DMS79 (cell line): Measurements from ENCODE around the gene OR6B2.

Experiments used
- DNase-seq: peaks from one replicate; lab custom pipeline; 2025; lab: John Stamatoyannopoulos, UW

The OR6B2 gene

GRCh38 chr2:240041363-240041762, 11.1 kb upstream of the OR6B2 start:
- DNase-seq = no peak

GRCh38 chr2:240037358-240037757, 7.1 kb upstream of the OR6B2 start:
- DNase-seq = no peak

DNA sequence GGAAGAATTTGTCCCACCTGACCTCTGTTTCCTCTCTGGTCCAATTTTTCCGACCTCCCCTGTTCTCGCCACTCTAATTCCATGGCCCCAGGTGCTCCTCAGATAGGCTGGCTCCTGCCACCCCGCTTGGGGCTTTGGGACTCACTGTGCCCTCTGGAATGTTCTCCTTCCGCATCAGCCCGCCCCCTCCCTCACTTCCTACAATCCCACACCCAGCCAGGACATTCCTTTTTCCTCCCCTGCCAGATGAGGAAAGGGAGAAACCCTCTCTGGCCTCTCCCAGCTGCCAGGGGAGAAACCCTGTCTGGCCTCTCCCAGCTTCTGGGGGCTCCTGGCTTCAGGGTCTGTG, 3.1 kb upstream of the OR6B2 start:
- DNase-seq = no peak

DNA sequence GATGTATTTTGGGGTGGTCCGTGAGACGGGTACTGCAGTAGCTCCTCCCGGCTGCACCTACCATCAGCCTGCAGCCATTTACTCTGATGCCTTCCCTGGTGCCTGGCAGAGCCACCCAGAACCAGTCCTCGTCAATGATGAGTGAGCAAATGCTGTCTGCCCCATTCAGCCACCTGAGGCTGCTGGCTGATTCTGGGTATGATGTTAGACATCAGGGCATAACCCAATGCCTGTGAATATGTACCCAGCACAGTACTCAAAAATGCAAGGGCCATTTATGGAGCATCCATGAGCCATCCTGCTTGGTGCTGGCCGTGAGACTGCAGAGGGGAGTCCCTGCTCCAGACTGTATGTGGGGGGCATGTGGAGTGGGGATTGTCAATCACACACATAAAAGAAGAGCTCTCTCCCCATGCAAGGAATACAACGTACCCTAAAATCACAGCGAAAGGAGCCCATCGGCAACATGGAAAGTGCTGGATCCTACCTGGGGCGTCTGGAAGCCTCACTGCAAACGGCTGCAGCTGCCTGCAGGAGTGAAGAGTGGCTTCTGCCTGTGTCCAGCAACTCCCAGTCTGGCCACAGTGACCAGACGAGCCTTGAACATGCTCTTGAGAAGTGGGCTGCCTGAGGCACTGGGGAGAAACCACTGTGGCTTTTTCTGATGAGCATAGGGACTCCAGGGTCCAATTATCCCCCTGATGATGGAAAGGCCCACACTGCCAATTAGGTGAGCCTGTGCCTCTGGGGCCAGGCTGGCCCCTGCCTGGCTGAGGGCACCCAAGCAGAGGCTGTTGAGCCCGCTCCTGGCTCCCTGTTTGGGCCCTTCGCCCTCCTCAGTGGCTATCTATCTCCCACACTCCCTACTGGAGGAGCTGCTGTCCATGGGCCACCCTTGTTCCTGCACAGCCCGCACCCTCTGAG, 2.4 kb upstream of the OR6B2 start:
- no peak for DNase-seq

DNA sequence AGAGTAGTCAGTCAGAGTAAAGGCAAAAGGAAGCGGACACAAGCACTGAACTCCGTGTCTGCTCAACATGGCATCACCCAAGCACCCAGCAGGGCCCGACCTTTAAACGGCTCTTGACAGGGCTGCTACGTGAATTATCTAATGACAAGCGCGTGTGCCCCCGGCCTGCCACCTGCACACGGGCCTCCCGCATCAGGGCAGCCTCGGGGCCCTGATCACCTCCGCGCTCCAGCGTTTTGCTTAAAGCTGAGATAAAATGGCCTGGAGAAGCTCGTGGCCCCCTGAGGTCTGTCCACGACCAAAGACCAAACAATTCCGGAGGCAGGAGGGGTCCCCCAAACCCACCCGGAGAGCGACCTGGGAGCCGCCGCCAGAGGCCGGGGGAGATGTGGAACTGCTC, 5.5 kb downstream of the OR6B2 start:
- no peak for DNase-seq

- no peak for DNase-seq
These were observed 6.4 kb downstream of the OR6B2 start for GRCh38 chr2:240023792-240024191.

- no peak for DNase-seq
These were observed 8.6 kb downstream of the OR6B2 start for GRCh38 chr2:240021488-240022104.

- DNase-seq = no peak
These were observed 12.0 kb downstream of the OR6B2 start for GRCh38 chr2:240018071-240018750.

DNA sequence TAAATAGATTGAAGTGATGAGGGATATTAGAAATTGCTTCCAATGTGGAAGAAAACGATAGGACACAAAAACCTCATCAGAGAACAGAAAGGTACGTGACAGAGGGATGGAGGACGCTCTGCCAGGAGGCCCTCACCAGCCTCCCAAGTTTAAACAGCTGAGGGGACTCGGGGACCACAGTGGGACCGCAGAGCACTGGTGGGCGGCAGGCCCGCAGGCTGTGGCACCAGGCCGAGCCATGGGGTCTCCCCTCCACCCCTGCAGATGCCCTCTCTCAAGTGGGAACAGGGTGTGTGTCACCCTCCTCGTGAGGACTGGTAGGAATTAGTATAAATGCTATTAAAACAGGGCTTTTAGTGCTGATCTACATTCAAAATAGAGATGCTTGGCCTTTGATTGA, 15.9 kb downstream of the OR6B2 start:
- DNase-seq = no peak

GRCh38 chr2:240013343-240013742, 16.9 kb downstream of the OR6B2 start:
- no peak for DNase-seq

GRCh38 chr2:240002983-240003382, 27.2 kb downstream of the OR6B2 start:
- DNase-seq = no peak

GRCh38 chr2:240000671-240001070, 29.6 kb downstream of the OR6B2 start:
- no peak for DNase-seq

DNA sequence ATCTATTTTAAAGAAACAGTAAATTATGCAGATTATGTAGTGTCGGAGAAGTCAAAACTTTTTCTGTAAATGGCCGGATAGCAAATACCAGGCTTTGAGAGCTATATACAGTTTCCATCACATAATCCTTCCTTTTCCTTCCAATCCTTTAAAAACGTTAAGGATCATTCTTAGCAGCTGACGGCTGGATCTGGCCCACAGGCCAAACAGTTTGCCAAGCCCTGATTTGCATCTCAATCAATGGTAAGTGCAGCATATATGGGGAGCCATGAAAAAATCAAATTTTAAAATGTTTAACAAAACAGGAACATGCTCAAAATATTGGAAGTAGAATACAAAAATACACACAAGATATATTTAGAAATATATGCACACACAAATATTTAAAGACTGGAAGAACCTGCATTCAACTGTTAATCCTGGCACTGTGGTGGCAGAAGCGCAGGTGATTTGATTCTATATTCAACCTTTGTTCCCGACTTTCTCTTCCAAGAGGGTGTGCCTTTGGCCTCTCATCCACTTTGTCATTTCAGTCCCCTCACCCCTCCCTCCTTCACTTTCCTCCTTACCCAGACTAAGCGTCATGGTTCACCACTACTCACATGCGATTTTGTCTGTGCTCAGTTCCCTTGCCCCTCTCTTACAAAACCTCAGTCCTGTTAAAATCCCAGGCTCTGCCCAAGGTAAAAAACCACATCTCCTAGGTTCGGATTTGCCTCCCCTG, 32.4 kb downstream of the OR6B2 start:
- DNase-seq = no peak

DNA sequence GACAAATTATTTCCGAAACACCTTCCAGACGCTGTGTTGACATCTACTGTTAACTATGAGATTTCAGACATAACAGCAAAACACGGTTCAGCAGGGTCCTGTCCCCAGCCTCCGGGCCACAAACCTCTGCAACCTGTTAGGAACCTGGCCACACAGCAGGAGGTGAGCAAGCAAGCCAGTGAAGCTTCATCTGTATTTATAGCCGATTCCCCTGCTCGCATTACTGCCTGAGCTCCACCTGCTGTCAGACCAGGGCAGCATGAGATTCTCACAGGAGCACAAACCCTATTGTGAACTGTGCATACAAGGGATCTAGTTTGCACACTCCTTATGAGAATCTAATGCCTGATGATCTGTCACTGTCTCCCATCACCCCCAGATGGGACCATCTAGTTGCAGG, 36.1 kb downstream of the OR6B2 start:
- DNase-seq = no peak

GRCh38 chr2:239993291-239993690, 36.9 kb downstream of the OR6B2 start:
- DNase-seq = no peak

DNA sequence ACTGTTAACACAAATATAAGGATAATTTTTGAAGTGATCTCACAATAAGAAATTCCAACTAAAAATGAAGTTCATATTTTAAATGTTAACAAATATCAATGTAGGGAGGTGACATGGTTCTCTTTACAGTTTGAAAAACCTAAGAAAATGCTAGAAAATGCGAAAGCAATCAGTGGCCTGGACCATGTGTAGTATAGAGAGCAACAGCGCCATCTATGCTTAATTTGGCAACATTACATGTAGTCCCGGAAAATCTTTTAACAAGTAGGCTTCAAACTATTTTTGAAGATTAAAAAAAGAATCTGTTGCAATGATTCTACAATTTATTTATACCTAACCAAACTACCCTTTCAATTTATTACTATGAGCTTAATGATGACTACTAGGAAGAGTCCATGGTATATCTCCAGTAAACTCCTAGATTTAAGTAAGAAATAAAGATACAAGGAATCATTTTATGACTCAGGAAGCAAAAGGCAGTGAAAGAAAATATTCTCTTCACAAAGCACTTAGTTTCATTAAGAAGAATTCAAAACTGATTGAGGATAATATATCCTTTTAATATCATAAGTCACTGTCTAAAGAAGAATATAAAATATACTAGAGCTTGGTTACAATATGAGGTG, 38.4 kb downstream of the OR6B2 start:
- DNase-seq = no peak

DNA sequence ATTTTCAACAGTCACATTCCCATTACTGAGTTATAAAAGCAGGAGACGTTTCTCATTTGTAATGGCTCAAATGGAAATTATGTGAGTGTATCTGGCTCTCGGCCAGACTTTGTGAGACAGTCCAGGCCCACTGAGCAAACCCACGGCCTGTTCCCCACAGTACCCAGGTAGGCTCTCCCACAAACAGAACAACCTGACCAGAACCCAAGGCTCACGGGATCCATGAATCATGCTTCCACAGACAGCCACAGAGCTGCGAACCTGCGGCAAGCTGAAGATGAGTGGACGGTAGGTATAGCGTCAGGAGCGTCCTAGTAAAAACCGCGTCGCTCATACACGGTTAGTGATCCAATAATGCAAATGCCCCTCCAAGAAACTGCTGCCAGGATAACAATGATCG, 39.3 kb downstream of the OR6B2 start:
- DNase-seq = no peak

GRCh38 chr2:239985356-239985755, 44.9 kb downstream of the OR6B2 start:
- no peak for DNase-seq

- DNase-seq = no peak
These were observed 45.6 kb downstream of the OR6B2 start for GRCh38 chr2:239984421-239985194.

- DNase-seq = no peak
These were observed 47.0 kb downstream of the OR6B2 start for GRCh38 chr2:239983004-239983778.
